K562 (cell line): ENCODE data around the gene SSR2. TPM values are rescaled to one million over a fixed set of nuclear protein-coding genes. Genes with fewer than 3 reads are reported as not detected.

Source experiments
- ATAC-seq: fragments of 200-7000 bp; cut with Tn5 transposase; 3 replicates; pipeline ENCODE4 v1.9.1; 2020; ENCODE audit warnings: moderate library complexity
- BruUV-seq: library from RNA; stranded (reverse); fragments of 400-500 nt; replicated peaks from 2 replicates; lab custom pipeline; 2021; lab: Mats Ljungman, UMichigan
- CTCF ChIA-PET: fragments of 300-600 bp; formaldehyde crosslinking; extraction: SDS; loops from one replicate; lab custom pipeline; 2021; ENCODE audit warnings: low intra/inter-chr PET ratio; lab: Yijun Ruan, JAX
- POLR2A ChIA-PET: fragments of 300-600, 350-650 bp; sonication (Branson Sonifier 250); formaldehyde crosslinking; extraction: SDS; loops from one replicate; lab custom pipeline; 2021; ENCODE audit warnings: antibody characterized with exemption, inconsistent platforms; lab: Yijun Ruan, JAX
- DNase-seq, 4 experiments: peaks; one replicate each; pipeline versions ENCODE4 v3.0.0 to v3.0.0-alpha.2; 2011 to 2018; ENCODE audit warnings: low spot score in 3 of 4, mixed read lengths in 3 of 4; ENCODE audit errors: extremely low read depth in 1 of 4
- FAIRE-seq: peaks from 2 replicates; lab custom pipeline; 2011; peaks lifted over from hg19 to GRCh38; lab: Jason Lieb, UNC
- H2AFZ ChIP-seq: 2 replicates; pipeline ENCODE4 v1.6.0; 2011; ENCODE audit warnings: low read depth, low read length, control low read depth, inconsistent platforms
- H3K27ac ChIP-seq: fragments of 200-600 bp; 3 replicates; pipeline ENCODE4 v1.8.0; 2011; ENCODE audit warnings: low read depth, mild to moderate bottlenecking, control low read depth, inconsistent platforms, low read length, moderate library complexity, mixed read lengths; ENCODE audit errors: extremely low read depth
- H3K27me3 ChIP-seq, 2 experiments: fragments of 300-600 bp in 1 of 2; 2 replicates in 1 of 2; 3 replicates in 1 of 2; pipeline versions ENCODE4 v1.6.0 to v1.8.0; 2011; ENCODE audit warnings: inconsistent platforms in 2 of 2, low read length in 2 of 2, mild to moderate bottlenecking in 1 of 2, mixed read lengths in 1 of 2, moderate library complexity in 1 of 2; ENCODE audit not compliant: control insufficient read depth in 2 of 2, insufficient read depth in 2 of 2
- H3K36me3 ChIP-seq: fragments of 300-600 bp; 3 replicates; pipeline ENCODE4 v1.8.0; 2011; ENCODE audit warnings: mild to moderate bottlenecking, low read length, inconsistent platforms; ENCODE audit not compliant: control insufficient read depth, insufficient read depth
- H3K4me1 ChIP-seq, 2 experiments: fragments of 200-600 bp in 1 of 2; replicated peaks in 1 of 2; 2 replicates in 1 of 2; 3 replicates in 1 of 2; pipeline versions ENCODE4 v1.5.1 to v1.8.0; 2011; ENCODE audit warnings: inconsistent platforms in 2 of 2, low read length in 2 of 2, mild to moderate bottlenecking in 1 of 2, mixed read lengths in 1 of 2, moderate library complexity in 1 of 2; ENCODE audit not compliant: control insufficient read depth in 2 of 2, insufficient read depth in 2 of 2
- H3K4me2 ChIP-seq: 2 replicates; pipeline ENCODE4 v1.6.1; 2011; ENCODE audit warnings: low read length, control low read depth, inconsistent platforms, mixed read lengths; ENCODE audit not compliant: insufficient read depth
- H3K4me3 ChIP-seq: fragments of 200-600 bp; sonication (generic), shearing (Covaris generic); 2 replicates; pipeline ENCODE4 v1.5.1; 2016; ENCODE audit warnings: control low read depth, inconsistent platforms
- H3K79me2 ChIP-seq: fragments of 200-600 bp; 3 replicates; pipeline ENCODE4 v1.8.0; 2011; ENCODE audit warnings: low read length, inconsistent platforms; ENCODE audit not compliant: control insufficient read depth, insufficient read depth
- H3K9ac ChIP-seq, 2 experiments: 2 replicates each; pipeline versions ENCODE4 v1.6.0 to v1.6.1; 2011; ENCODE audit warnings: low read depth in 2 of 2, low read length in 2 of 2, control low read depth in 1 of 2, inconsistent platforms in 1 of 2, mild to moderate bottlenecking in 1 of 2, mixed read lengths in 1 of 2; ENCODE audit not compliant: insufficient read depth in 1 of 2
- H3K9me1 ChIP-seq: one replicate; pipeline ENCODE4 v1.6.0; 2011; ENCODE audit warnings: inconsistent platforms, mild to moderate bottlenecking, low read length, moderate library complexity; ENCODE audit not compliant: control insufficient read depth, insufficient read depth
- H3K9me3 ChIP-seq: replicated peaks from 2 replicates; pipeline ENCODE4 v1.5.1; 2011; ENCODE audit warnings: low read depth, low read length, inconsistent platforms; ENCODE audit not compliant: control insufficient read depth, insufficient read depth
- H4K20me1 ChIP-seq: replicated peaks from 2 replicates; pipeline ENCODE4 v1.6.1; 2011; ENCODE audit warnings: low read length, inconsistent platforms, mixed read lengths; ENCODE audit not compliant: control insufficient read depth, insufficient read depth
- MAZ ChIP-seq, 2 experiments: fragments of 450-650 bp in 1 of 2; sonication (generic) in 1 of 2; formaldehyde crosslinking; IDR thresholded peaks in 1 of 2; conservative IDR thresholded peaks in 1 of 2; 2 replicates each; pipeline versions ENCODE4 v1.4.0 to v1.5.0; 2020; ENCODE audit warnings: mild to moderate bottlenecking in 1 of 2, missing genetic modification reagents in 1 of 2
- NRF1 ChIP-seq, 2 experiments: fragments of 450-650 bp; IDR thresholded peaks in 1 of 2; conservative IDR thresholded peaks in 1 of 2; 2 replicates each; pipeline ENCODE4 v1.6.1; 2014; ENCODE audit warnings: mild to moderate bottlenecking in 2 of 2
- POLR2AphosphoS5 ChIP-seq: IDR thresholded peaks from 2 replicates; pipeline ENCODE4 v1.6.1; 2011; ENCODE audit warnings: mild to moderate bottlenecking, low read depth, low read length, moderate library complexity; ENCODE audit not compliant: control insufficient read depth, insufficient read depth
- SMC3 ChIP-seq: conservative IDR thresholded peaks from 2 replicates; pipeline ENCODE4 v1.6.1; 2011; ENCODE audit warnings: low read depth, low read length, improper control_type of control experiment; ENCODE audit not compliant: insufficient read depth
- SRF ChIP-seq, 2 experiments: fragments of 250-450, 450-650 bp in 1 of 2; sonication (Bioruptor Pico) in 1 of 2; sonication (generic) in 1 of 2; formaldehyde crosslinking; IDR thresholded peaks; 2 replicates each; pipeline versions ENCODE4 v1.5.0 to v1.5.1; 2020 to 2022; ENCODE audit warnings: mild to moderate bottlenecking in 1 of 2, missing genetic modification reagents in 1 of 2
- ZBTB7A ChIP-seq: IDR thresholded peaks from 2 replicates; pipeline ENCODE4 v1.6.1; 2011; ENCODE audit warnings: low read depth, mild to moderate bottlenecking, low read length, moderate library complexity, borderline replicate concordance; ENCODE audit not compliant: control insufficient read depth
- WGBS: fragments of 100-300 bp; shearing (Covaris generic); methylation state at CpG from one replicate; pipeline ENCODE4 v1.1.6; 2016; ENCODE audit warnings: low coverage, mixed read lengths; ENCODE audit not compliant: insufficient coverage; ENCODE audit errors: missing lambda C conversion rate; 5-methylcytosine and 5-hydroxymethylcytosine counted together
- in situ Hi-C: fragments of 300-500 bp; cut with MboI; formaldehyde crosslinking; loops from 4 replicates; pipeline ENCODE4 v1.15.0; 2018; ENCODE audit warnings: inconsistent platforms, mixed read lengths
- intact Hi-C: fragments of 100-400 bp; cut with micrococcal nuclease; formaldehyde crosslinking; loops from 2 replicates; pipeline ENCODE4 v1.14.2; 2022
- polyA plus RNA-seq, 8 experiments: library from polyadenylated mRNA; depleted of rRNA in 4 of 8; stranded (reverse) in 5 of 8; unstranded in 3 of 8; fragments of >200 nt; fragmentation: Nextera tagmentation in 2 of 8; fragmentation: Illumina TruSeq in 1 of 8; extraction: Ambion mirVana in 2 of 8; extraction: Trizol in 1 of 8; gene quantifications; 2 replicates each; pipeline versions ENCODE4 v1.2.1 to v1.2.3, GENCODE V29; 2011 to 2014; ENCODE audit warnings: inconsistent platforms in 1 of 8, missing spikeins in 1 of 8
- total RNA-seq, 7 experiments: library from RNA; depleted of rRNA in 6 of 7; stranded (reverse); fragments of >200 nt in 6 of 7; fragmentation: Illumina TruSeq in 2 of 7; extraction: Trizol in 2 of 7; gene quantifications; 2 replicates each; pipeline versions ENCODE4 v1.2.1 to v1.2.3, GENCODE V29; 2011 to 2021; ENCODE audit warnings: low replicate concordance in 1 of 7
- TF ChIP-seq, protein P1 (sequence below): sonication (generic); formaldehyde crosslinking; IDR thresholded peaks from 2 replicates; pipeline ENCODE4 v1.9.0; 2022; ENCODE audit warnings: mild to moderate bottlenecking, missing genetic modification reagents
- TF ChIP-seq, protein P2 (sequence below), 2 experiments: fragments of 450-650 bp; formaldehyde crosslinking in 1 of 2; IDR thresholded peaks; 2 replicates each; pipeline versions ENCODE4 v1.4.0 to v1.6.1; 2014 to 2020; ENCODE audit warnings: mild to moderate bottlenecking in 2 of 2, borderline replicate concordance in 1 of 2, low read depth in 1 of 2
- TF ChIP-seq, protein P3 (sequence below), 3 experiments: IDR thresholded peaks in 2 of 3; conservative IDR thresholded peaks in 1 of 3; 2 replicates each; pipeline ENCODE4 v1.5.1; 2011 to 2012; ENCODE audit warnings: low read length in 3 of 3, mild to moderate bottlenecking in 3 of 3, control low read depth in 2 of 3, improper control_type of control experiment in 1 of 3, inconsistent platforms in 1 of 3, low read depth in 1 of 3, mixed read lengths in 1 of 3, moderate library complexity in 1 of 3; ENCODE audit not compliant: insufficient read depth in 2 of 3

Gene SSR2
- total and polyA plus RNA-seq, 9 of the 15 experiments (the other 6 are each of a cell fraction or from before 2014, with no cell fraction given), result 161 to 411 (median 240) TPM

DNA sequence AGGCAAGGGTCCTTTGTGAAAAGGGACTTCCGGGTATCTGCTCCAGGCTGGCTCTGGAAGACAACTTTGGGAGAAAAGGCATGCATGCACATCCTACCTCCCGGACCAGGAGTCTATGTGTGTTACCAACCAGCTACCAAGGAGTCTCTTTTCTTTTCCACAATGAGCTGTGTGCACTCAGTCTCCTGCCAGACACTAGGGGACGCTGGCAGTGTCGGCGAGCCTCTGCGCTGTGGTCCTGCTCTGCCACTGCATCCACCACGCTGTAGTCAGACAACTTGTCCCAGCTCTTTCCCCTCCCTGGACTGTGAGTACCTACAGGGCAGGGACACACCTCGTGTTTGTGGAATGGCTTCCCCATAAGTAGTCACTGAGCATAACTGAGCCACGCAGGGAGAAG, 5.1 kb upstream of the SSR2 start:
- ChIA-PET CTCF (interaction anchor here (0.6 to 0.7 kb wide), 2 partner anchors 40 to 293 kb away, joined by 3 to 5 read pairs; no protein-coding TSS in a partner anchor), POLR2A (interaction anchor here (0.7 to 1.2 kb wide), 3 partner anchors 18 to 91 kb away, joined by 3 to 4 read pairs (median 3); partner anchors contain the start of gene KHDC4)
- in situ Hi-C loops (no loop called here), intact Hi-C loops (loop anchor here (5.0 kb wide), 1 partner anchor 41 kb away; no protein-coding TSS in a partner anchor)
- 4% methylated on average over 9 of the region's 9 CpGs for WGBS
- Histone ChIP-seq H3K4me3 (no peak overlapping the region), H3K27ac (no peak overlapping the region), H3K4me1 (peaks cover 4 to 6% of the 10 kb centered on the region in 2 experiments; a peak in 3 of 5 replicates), H3K9me3 (no peaks in the 10 kb centered on the region), H3K9me1 (no peaks in the 10 kb centered on the region), H2AFZ (peak overlapping the region; percentile 79), H4K20me1 (no peaks in the 10 kb centered on the region), H3K79me2 (no peaks in the 10 kb centered on the region), H3K9ac (peak overlapping the region in 1 of 2 experiments; percentile 83; a peak in 1 of 4 replicates), H3K27me3 (no peaks in the 10 kb centered on the region), H3K36me3 (no peaks in the 10 kb centered on the region), H3K4me2 (peak overlapping the region; percentile 57)
- DNase-seq (peak; percentile 47 to 73 (median 64)), FAIRE-seq (peak; percentile 70), ATAC-seq (peak; percentile 99)
- BruUV-seq, result no TSS peak
- TF ChIP-seq, protein P1, sequence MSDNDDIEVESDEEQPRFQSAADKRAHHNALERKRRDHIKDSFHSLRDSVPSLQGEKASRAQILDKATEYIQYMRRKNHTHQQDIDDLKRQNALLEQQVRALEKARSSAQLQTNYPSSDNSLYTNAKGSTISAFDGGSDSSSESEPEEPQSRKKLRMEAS (CRISPR knock-in tag), result peak; percentile 33; the same call in 1 of the 2 replicates
- TF ChIP-seq POLR2AphosphoS5 (no peak), ZBTB7A (peak; percentile 53; the same call in 1 of the 2 replicates), MAZ (CRISPR knock-in tag; conservative IDR thresholded peaks at IDR 0.05 in 1 of 2, IDR thresholded peaks at IDR 0.05 in 1 of 2) (peak in 1 of 2 experiments; percentile 66; a peak in 2 of 4 replicates), NRF1 (conservative IDR thresholded peaks at IDR 0.05 in 1 of 2, IDR thresholded peaks at IDR 0.05 in 1 of 2) (peak; percentile 23 to 31; a peak in 2 of 4 replicates), SMC3 (peak; percentile 62), SRF (CRISPR knock-in tag; IDR thresholded peaks at IDR 0.05) (peak in 1 of 2 experiments; percentile 6; a peak in 1 of 4 replicates)
- TF ChIP-seq, protein P2, sequence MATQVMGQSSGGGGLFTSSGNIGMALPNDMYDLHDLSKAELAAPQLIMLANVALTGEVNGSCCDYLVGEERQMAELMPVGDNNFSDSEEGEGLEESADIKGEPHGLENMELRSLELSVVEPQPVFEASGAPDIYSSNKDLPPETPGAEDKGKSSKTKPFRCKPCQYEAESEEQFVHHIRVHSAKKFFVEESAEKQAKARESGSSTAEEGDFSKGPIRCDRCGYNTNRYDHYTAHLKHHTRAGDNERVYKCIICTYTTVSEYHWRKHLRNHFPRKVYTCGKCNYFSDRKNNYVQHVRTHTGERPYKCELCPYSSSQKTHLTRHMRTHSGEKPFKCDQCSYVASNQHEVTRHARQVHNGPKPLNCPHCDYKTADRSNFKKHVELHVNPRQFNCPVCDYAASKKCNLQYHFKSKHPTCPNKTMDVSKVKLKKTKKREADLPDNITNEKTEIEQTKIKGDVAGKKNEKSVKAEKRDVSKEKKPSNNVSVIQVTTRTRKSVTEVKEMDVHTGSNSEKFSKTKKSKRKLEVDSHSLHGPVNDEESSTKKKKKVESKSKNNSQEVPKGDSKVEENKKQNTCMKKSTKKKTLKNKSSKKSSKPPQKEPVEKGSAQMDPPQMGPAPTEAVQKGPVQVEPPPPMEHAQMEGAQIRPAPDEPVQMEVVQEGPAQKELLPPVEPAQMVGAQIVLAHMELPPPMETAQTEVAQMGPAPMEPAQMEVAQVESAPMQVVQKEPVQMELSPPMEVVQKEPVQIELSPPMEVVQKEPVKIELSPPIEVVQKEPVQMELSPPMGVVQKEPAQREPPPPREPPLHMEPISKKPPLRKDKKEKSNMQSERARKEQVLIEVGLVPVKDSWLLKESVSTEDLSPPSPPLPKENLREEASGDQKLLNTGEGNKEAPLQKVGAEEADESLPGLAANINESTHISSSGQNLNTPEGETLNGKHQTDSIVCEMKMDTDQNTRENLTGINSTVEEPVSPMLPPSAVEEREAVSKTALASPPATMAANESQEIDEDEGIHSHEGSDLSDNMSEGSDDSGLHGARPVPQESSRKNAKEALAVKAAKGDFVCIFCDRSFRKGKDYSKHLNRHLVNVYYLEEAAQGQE (IDR thresholded peaks at IDR 0.05; ENCODE audit: borderline replicate concordance), result peak; percentile 50
- TF ChIP-seq, protein P2 (CRISPR knock-in tag; IDR thresholded peaks at IDR 0.05; ENCODE audit: low read depth), result no peak
- TF ChIP-seq, protein P3, sequence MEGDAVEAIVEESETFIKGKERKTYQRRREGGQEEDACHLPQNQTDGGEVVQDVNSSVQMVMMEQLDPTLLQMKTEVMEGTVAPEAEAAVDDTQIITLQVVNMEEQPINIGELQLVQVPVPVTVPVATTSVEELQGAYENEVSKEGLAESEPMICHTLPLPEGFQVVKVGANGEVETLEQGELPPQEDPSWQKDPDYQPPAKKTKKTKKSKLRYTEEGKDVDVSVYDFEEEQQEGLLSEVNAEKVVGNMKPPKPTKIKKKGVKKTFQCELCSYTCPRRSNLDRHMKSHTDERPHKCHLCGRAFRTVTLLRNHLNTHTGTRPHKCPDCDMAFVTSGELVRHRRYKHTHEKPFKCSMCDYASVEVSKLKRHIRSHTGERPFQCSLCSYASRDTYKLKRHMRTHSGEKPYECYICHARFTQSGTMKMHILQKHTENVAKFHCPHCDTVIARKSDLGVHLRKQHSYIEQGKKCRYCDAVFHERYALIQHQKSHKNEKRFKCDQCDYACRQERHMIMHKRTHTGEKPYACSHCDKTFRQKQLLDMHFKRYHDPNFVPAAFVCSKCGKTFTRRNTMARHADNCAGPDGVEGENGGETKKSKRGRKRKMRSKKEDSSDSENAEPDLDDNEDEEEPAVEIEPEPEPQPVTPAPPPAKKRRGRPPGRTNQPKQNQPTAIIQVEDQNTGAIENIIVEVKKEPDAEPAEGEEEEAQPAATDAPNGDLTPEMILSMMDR (IDR thresholded peaks at IDR 0.05 in 2 of 3, conservative IDR thresholded peaks at IDR 0.05 in 1 of 3; ENCODE audit: insufficient read depth in 2 of 3, low read depth in 1 of 3, low read length in 3 of 3), result peak; percentile 89 to 98 (median 90)
